ENCODE results near the gene MAP3K21.

- TF ChIP-seq CTCF (conservative IDR thresholded peaks at IDR 0.05; ENCODE audit: low read depth, low read length), result no peak
- TF ChIP-seq MXI1 (IDR thresholded peaks at IDR 0.05; ENCODE audit: borderline replicate concordance, low read depth, low read length), result no peak
- no peak for TF ChIP-seq POLR2A (IDR thresholded peaks at IDR 0.05; ENCODE audit: low read depth, low read length)
- TF ChIP-seq MAFK (IDR thresholded peaks at IDR 0.05; ENCODE audit: low read depth, low read length), result no peak
- TF ChIP-seq MAZ (IDR thresholded peaks at IDR 0.05; ENCODE audit: borderline replicate concordance, low read depth, low read length), result no peak
Measured at GRCh38 chr1:233389169-233389568, 61.6 kb downstream of the MAP3K21 start.
